ENCODE measurements around the gene PEAK1.
A peak's percentile ranks its signal among the peaks of the same experiment; 100 is the strongest.
"Not testable (repeated sequence)": the region's sequence is repeated elsewhere in the genome, so short reads cannot be mapped to it uniquely, and the experiment has no call there.

Gene PEAK1

DNA sequence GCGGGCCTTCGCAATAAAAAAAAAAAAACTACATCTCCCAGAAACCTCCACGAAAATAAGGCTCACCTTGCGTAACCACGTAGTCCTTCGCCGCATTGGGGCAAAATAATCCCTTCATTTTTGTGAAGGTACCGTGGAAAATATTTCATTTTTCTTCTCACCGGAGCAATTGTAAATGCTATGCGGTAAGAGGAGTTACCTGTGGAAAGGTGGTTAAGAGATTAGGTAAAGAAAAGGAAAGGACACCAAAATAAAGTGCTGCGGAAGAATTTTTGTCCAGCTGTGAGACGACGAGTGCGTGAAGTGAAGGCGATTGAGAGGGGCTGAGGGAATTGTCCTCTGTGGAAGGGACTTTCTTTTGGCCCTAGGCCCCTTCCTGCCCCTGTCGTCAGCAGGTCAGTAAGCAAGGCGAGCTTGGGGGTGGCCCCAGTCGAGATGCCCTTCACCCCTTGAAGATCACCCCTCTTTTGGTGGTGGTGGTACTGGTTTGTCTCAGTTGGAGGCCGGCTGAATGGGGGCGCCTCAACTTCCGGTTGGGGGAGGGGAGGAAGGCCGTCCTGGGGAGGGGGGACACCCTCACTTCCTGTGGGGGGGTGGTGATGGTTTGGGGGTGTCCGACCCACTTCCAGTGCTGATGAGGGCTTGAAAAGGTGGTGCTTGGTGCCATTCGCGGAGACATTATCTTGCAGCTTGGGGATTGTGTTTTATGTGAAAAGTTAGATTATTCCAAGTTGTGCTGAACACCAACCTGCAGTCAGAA is 886 bp upstream of the PEAK1 start, which contains the start of gene HMG20A:
TSS of gene HMG20A (plus strand) at position 279 of the 760 bp plus-strand sequence. CDS start 37,520 bp downstream, outside the sequence.
- DNase-seq (ENCODE audit: low read depth), result peak; percentile 29

DNA sequence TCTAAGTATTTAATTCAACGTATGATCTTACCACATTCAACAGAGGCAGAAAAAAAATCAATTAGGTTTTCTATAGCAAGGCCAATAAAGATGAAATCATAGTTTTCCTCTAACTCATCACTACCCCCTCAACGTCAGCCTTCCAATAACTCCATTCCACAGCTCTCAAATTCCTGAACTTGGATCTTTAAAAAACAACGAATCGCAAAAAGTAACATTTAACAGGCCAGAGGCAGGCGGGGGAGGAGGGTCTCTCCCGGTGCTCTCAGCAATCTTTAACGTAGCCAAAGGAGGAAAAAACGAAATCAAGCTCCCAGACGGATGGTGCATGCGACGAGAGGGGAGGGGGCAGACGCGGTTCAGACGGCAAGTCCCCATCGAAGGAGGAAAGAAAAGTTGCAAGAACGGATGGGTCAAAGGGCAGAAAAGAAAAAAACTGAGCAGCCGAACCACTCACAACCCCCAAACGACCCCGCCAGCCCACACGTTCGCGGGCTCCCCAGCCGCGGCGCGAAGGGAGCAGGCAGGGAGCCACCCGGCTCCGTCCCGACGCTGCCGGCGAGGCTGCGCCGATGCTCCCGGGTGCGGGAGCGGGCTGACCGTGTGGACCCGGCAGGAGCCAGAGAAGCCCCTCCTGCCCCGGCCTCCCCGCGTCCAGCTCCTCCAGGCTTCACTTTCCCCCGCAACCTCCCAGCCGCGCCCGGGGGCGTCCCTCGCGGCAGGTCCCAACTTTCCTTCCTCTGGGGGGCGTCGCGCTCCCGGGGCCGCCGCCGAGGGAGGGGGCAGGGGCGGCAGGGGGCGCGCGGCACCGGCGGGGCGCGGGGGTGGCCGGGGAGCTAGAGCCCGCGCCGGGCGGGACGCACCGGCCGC is 703 bp downstream of the PEAK1 start:
- DNase-seq (ENCODE audit: low read depth), result peak; percentile 19

DNA sequence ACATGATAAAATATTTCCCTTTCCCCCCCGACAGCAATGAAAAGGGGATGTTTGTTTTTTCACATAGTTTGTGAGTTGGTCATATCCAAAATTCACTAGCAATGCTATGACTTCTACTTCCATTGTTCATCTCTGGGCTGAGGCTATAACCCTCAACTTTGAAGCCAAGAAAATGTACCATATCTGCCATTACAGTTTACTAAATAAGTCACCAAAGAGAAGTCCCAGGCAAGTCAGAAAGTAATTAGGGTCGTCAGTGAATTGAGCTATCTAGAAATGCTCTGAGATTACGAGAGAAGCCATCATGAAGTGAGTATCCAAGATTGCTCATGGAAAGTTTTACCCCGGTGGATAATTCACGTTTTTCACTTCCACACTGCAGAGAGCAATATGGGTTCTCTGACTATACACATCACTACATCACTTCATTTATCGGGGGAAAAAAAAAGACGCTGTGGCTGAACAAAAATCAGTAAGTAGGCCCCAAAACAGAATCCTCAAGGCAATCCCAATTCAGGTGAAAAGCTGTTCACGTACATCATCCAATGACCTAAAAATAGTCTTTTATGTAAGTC is 1.4 kb downstream of the PEAK1 start:
- no peak for DNase-seq (ENCODE audit: low read depth)

DNA sequence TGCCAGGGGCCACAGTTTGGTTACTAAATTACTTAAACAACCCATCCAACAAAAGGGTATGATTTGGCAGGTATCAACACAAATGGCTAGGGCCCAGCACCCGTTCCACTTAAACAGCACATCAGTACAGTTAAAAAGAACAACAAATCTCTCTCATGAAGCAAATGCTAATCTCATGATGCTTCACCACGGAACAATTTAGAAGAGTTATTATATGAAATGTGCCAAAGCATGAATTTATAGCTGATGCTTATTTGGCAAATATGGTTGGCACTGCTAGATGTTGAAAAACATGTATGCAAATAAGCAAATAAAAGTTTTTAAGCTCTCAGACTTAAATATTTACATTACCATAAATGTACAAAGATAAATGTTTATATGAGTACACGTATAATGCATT is 2.3 kb downstream of the PEAK1 start:
- no peak for DNase-seq (ENCODE audit: low read depth)

DNA sequence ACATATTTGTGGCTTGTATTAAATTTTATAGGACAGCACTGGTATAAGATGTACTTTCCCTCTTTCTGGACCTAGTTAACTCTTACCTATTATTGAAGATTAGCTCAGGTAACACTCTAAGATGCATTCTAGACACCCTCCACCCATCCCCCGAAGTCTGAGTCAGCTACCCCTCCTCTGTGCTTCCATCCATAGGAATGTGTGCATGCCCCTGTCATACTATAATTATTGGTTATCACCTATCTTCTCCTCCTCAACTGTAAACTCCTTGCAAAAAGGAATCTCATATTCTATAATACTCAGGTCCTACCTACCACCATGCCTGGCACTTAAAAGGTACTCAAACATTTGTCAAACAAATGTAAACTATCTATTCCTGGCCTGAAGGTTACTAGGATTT is 3.0 kb downstream of the PEAK1 start:
- DNase-seq (ENCODE audit: low read depth), result no peak

DNA sequence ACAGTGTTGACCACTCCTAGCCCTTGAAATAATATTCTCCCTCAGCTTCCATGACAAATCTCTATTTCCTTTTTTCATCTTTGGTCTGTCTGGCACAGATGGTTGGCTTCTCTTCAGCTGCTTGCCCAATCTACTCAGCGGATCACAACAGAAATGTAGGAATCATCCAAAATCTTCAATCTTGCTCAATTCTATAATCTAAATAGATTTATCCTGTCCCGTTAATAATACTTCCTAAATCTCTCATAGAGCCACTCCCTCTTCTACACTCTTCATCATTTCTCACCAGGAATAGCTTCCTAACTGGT is 3.8 kb downstream of the PEAK1 start:
- DNase-seq (ENCODE audit: low read depth), result no peak

DNA sequence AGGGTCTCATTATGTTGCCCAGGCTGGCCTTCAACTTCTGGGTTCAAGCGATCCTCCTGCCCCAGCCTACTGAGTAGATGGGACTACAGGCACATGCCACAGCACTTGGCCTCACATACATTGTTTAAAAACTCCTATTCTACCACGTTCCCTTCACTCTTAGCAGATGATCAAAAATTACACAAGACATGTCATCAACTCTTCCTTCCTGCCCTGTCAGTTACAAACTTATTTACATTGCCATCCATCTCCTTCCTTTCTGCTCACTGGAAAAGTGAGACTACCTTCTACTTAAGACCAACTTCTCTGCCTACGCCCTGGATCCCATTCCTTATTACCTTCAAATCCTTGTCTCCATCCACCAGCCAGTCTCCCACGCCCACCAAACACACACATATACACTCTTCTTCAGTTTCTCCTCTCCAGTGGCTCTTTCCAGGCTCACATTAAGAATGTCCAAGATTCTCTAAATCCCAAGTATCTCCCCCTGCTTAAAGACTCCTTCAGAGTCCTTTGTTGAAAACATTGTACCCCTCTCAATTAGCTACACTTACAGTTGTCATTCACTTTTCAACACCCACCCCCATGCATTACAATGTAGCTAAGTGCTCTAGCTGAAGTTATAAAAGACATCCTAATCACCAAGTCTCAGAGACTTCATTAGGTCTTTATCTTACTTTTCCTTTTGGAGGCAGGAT is 4.3 kb downstream of the PEAK1 start:
- no peak for DNase-seq (ENCODE audit: low read depth)

DNA sequence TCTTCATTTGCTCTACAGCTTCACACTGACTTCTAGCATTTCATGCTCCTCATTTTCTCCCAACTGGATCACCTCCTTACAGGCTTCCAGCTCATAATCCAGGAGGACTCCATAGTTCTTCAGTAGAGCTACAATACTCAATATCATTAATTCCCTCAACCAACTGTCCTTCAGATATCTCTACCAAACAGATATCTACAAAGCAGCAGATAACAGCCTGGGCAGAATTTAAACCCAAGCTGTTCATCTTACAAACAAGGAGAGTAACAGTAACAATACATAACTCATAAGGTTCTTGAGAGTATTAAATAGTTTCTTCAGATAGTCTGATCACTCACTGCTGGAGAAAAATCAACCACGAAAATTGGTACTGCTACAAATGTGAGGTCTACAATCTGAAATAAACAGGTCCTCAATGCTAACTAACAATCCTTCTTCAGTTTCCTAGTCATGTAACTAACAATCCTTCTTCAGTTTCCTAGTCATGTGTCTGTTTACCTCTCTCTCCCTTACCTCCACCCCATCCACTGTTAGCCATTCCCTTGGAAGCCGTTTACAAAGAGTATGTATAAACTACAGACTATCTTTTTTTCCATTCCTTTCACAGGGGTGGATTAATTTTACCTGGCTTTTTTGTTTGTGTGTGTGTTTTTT is 5.0 kb downstream of the PEAK1 start:
- no peak for DNase-seq (ENCODE audit: low read depth)

DNA sequence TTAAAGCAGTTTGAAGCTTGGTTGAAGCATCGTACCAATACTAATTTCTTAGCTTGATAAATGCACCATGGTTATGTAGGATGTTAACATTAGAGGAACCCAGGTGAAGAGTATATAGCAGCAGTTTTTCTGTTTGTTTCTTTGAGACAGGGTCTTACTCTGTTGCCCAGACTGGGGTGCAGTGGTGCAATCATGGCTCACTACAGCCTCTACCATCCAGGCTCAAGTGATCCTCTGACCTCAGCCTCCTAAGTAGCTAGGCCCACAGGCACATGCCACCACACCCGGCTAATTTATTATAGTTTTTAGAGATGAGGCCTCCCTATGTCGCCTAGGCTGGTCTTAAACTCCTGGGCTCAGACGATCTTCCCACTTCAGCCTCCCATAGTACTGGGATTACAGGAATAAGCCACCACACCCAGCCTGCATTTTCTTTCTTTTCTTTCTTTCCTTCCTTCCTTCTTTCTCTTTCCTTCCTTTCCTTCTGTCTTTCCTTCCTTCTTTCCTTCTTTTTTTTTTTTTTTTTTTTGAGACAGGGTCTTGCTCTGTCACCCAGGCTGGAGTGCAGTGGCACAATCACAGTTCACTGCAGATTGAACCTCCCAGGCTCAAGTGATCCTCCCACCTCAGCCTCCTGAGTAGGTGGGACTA is 6.1 kb downstream of the PEAK1 start:
- no peak for DNase-seq (ENCODE audit: low read depth)

DNA sequence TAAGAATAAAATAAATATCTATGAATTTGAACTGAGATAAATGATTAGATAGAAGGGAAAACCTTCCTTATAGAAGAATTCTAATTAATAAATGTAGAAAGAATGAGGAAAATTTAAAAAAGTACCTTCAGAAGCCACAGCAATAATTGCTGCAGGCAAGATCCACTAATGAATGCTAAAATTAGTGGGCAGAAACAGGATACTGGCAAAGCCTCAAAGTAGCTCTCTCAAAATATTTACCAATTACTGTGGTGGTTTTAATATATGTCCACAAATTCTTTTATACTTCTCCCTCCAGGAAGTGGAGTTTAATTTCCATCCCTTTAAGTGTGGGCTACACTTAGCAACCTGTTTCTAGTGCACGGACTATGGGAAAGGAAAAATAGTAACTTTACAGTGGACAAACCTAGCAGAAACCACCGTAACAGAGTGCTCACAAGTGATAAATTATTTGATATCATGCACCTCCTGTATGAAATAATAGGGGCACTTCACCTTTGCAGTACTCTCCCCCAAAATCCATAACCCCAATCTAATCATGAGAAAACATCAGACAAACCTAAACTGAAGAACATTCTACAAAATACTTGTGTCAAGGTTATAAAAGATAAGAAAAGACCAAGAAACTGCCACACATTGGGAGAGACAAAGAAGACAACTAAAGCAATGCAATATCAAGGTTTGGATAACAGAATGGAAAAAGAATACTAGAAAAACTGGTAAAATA is 6.8 kb downstream of the PEAK1 start:
- DNase-seq (ENCODE audit: low read depth), result no peak

DNA sequence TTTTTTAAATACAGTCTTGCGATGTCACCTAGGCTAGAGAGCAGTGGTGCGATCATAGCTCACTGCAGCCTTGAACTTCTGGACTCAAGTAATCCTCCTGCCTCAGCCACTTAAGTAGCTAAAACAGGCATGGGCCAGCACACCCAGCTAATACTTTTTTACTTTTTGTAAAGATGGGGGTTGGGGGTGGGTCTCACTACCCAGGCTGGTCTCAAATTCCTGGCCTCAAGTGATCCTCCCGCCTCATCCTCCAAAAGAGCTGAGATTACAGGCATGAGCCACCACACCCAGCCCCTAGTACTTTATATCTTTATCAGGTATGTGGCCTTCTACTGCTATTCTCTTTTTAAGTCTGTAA is 8.3 kb downstream of the PEAK1 start:
- no peak for DNase-seq (ENCODE audit: low read depth)

DNA sequence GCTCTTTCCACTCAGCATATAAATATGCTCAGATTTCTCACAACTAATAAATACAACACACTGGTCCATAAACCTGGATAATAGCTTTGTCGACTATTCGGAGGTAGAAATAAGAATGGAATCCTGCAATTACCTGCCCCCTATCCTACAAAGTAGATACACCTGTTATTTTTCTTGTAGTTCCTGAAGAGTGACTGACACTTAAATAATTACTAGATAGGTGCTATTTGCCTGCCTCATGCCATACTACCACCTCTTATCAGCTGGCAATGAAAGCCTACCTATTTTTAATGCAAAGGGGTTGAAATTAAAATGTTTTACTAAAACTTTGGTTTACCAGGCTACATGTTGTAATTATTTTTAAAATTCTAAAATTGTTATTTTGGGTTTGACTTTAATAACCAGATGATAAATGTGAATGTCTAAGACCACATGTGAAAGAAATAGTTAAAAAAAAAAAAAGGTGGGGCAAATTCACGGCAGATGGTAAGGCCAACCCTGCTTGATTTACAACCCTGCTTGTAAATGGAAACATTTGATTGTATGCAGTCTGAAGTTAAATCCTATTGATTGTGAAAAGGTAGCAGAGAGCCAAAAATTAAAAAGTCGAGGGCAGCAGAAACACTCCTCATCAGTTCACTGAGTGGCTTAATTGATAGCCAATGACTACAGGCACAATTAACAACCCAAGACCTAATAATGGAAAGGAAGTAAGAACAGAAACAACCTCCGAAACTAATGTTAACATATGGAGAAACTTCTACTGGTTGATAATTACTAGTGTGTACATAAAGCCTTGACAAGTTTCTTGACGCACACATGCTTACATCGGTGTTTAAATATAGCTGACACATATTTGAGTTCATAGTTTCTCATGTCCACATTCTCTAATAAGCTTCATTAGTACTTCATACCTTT is 8.9 kb downstream of the PEAK1 start:
- no peak for DNase-seq (ENCODE audit: low read depth)

DNA sequence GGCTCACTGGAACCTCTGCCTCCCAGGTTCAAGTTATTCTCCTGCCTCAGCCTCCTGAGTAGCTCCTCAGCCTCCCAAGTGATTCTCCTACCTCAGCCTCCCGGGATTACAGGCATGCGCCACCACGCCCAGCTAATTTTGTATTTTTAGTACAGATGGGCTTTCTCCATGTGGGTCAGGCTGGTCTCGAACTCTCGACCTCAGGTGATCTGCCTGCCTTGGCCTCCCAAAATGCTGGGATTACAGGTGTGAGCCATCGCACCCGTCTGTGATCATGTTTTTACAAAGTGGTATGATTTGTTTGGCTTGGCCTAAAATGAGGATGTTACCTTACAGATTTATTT is 9.8 kb downstream of the PEAK1 start:
- not testable (repeated sequence) for DNase-seq (ENCODE audit: low read depth)

DNA sequence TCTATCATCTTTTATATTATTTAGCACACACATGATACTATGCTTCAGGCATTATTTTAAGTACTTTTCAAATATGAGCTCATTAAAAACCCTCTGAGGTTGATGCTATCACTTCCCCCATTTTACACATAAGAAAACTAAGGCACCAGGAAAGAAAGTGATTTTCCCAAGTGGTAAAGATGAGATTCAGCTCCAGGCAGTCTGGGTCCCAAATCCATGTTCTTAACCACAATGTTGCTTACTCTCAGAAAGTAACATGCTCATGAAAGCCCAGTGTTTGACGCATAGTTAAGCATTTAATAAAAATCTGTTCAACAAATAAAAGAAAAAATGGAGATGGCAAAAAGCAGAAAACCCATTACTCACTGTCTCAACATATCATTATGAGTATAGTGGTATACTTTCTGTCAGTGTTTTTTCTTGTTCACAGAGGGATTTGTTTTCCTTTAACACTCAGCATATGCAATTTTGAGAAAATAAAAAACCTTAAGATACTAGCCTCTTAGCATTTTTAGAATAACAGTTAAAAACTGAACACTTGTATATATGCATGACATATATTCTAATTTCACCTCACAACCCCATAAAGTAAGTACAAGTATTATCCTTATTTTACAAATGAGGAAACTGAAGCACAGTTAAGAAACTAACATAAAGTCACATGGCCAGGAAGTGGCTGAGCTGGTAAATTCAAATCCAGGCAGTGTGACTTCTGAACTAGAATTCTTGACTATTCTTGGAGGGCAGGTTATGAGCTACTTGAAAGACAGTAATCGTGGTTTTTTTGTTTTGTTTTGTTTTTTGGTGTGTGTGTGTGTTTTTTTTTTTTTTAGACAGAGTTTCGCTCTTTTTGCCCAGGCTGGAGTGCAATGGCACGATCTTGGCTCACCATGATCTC is 10.4 kb downstream of the PEAK1 start:
- no peak for DNase-seq (ENCODE audit: low read depth)

DNA sequence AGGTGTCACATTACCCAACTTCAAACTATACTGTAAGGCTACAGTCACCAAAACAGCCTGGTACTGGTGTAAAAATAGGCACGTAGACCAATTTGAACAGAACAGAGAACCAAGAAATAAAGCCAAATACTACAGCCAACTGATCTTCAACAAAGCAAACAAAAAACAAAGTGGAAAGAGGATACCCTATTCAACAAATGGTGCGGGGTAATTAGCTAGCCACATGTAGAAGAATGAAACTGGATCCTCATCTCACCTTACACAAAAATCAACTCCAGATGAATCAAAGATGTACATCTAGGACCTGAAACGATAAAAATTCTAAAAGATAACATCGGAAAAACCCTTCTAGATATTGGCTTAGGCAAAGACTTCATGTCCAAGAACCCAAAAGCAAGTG is 13.1 kb downstream of the PEAK1 start:
- DNase-seq (ENCODE audit: low read depth), result no peak

DNA sequence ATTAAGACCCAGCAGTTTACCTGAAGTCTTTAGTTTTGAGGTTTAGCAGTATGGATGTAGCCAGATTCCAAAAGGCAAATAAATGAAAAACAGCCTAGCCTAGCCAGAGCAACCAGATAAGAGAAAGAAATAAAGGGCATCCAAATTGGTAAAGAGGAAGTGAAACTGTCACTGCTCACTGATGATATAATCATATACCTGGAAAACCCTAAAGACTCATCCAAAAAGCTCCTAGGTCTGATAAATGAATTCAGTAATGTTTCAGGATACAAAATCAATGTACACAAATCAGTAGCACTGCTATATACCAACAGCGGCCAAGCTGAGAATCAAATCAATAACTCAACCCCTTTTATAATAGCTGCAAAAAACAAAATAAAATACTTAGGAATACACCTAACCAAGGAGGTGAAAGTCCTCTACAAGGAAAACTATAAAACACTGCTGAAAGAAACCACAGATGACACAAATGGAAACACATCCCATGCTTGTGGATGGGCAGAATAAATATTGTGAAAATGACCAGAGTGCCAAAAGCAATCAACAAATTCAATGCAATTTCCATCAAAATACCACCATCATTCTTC is 13.6 kb downstream of the PEAK1 start:
- not testable (repeated sequence) for DNase-seq (ENCODE audit: low read depth)

DNA sequence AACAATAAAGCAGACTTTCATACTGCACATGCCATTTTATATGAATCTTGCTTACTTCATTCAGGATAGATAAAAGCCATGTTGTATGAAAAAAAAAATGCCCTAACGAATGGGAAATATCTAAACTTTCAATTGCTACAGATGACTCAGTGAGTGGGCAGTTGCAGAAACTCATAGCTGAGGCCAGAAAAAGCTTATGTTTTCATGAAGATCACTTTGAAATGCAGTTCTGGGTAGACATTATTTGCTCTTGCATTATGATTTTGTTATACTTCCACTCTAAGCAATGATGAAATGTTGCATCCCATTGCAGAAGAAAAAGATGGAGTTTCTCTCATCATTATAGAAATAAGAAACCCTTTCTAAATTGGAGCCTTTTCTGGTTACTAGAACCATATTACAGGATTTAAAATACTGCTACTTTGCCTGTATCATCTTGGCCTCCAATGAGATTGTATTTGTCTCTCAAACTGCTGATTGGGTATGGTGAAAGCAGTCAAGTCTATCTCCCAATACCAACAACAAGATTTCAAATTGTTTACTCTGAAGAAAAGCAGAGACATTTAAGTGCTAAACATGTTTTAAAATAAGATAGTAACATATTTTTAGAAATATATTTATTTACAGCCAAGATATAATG is 17.0 kb downstream of the PEAK1 start:
- no peak for DNase-seq (ENCODE audit: low read depth)

DNA sequence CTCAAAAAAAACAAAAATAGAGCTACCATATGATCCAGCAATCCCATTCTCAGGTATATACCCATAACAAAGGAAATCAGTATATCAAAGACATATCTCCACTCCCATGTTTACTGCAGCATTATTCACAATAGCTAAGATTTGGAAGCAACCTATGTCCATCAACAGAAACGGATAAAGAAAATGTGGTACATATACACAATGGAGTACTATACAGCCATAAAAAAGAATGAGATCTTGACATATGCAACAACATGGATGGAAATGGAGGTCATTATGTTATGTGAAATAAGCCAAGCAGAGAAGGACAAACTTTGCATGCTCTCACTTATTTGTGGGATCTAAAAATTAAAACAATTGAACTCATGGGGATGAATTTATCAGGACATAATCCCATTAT is 19.6 kb downstream of the PEAK1 start:
- no peak for DNase-seq (ENCODE audit: low read depth)

Measured in activated T-helper 9 cell treated with anti-CD3 and anti-CD28 coated beads, Interleukin-2, amount 50 U/mL, for 16 hours (primary cell).